HepG2 (cell line): Measurements from ENCODE around the gene NIP7. TPM values are rescaled to one million over a fixed set of nuclear protein-coding genes. Genes with fewer than 3 reads are reported as not detected.

ENCODE experiments used
- ELF3 ChIP-seq: IDR thresholded peaks from 2 replicates; pipeline ENCODE4 v1.6.1; 2016; ENCODE audit warnings: missing genetic modification reagents, missing compliant biosample characterization
- ETV6 ChIP-seq: sonication (generic); formaldehyde crosslinking; conservative IDR thresholded peaks from 2 replicates; pipeline ENCODE4 v1.4.0; 2020; ENCODE audit warnings: missing genetic modification reagents
- HHEX ChIP-seq: IDR thresholded peaks from 2 replicates; pipeline ENCODE4 v1.6.1; 2016; ENCODE audit warnings: control low read depth
- HMG20B ChIP-seq: conservative IDR thresholded peaks from 2 replicates; pipeline ENCODE4 v1.6.1; 2016; ENCODE audit warnings: missing genetic modification reagents, missing compliant biosample characterization
- IKZF4 ChIP-seq: sonication (generic); formaldehyde crosslinking; IDR thresholded peaks from 2 replicates; pipeline ENCODE4 v1.5.1; 2020; ENCODE audit warnings: borderline replicate concordance, mild to moderate bottlenecking, low read depth, missing genetic modification reagents; ENCODE audit errors: not compliant biosample characterization
- MAFF ChIP-seq: IDR thresholded peaks from 2 replicates; pipeline ENCODE4 v1.6.1; 2011; ENCODE audit warnings: low read depth, low read length, improper control_type of control experiment
- PPARG ChIP-seq: conservative IDR thresholded peaks from 2 replicates; pipeline ENCODE4 v1.6.1; 2016; ENCODE audit warnings: missing biosample characterization, missing genetic modification reagents
- SP5 ChIP-seq: IDR thresholded peaks from 2 replicates; pipeline ENCODE4 v1.6.1; 2016; ENCODE audit warnings: low read depth, borderline replicate concordance
- TBX2 ChIP-seq: sonication (generic); formaldehyde crosslinking; IDR thresholded peaks from 2 replicates; pipeline ENCODE4 v1.5.0; 2020; ENCODE audit warnings: missing genetic modification reagents, mild to moderate bottlenecking, borderline replicate concordance
- TEAD2 ChIP-seq: sonication (generic); formaldehyde crosslinking; IDR thresholded peaks from 2 replicates; pipeline ENCODE4 v1.9.0; 2021; ENCODE audit warnings: missing genetic modification reagents
- YEATS4 ChIP-seq: sonication (generic); formaldehyde crosslinking; IDR thresholded peaks from 2 replicates; pipeline ENCODE4 v1.4.0; 2020; ENCODE audit warnings: missing genetic modification reagents, borderline replicate concordance
- ZBTB3 ChIP-seq: sonication (generic); formaldehyde crosslinking; IDR thresholded peaks from 2 replicates; pipeline ENCODE4 v1.4.0; 2020; ENCODE audit warnings: low read depth, mild to moderate bottlenecking, moderate library complexity, missing genetic modification reagents, borderline replicate concordance
- ZNF496 ChIP-seq: sonication (generic); formaldehyde crosslinking; IDR thresholded peaks from 2 replicates; pipeline ENCODE4 v1.8.1; 2023; ENCODE audit warnings: mild to moderate bottlenecking, moderate library complexity, missing genetic modification reagents; ENCODE audit not compliant: insufficient replicate concordance
- polyA plus RNA-seq, 8 experiments: library from polyadenylated mRNA; depleted of rRNA in 3 of 8; stranded (reverse) in 7 of 8; unstranded in 1 of 8; fragments of >200 nt; fragmentation: Illumina TruSeq in 4 of 8; extraction: Trizol in 4 of 8; gene quantifications; 2 replicates each; pipeline versions ENCODE4 v1.2.1 to v1.2.3, GENCODE V29; 2011 to 2016; ENCODE audit warnings: low read depth in 4 of 8, missing spikeins in 1 of 8, mixed read lengths in 1 of 8; ENCODE audit not compliant: insufficient read depth in 1 of 8
- total RNA-seq, 5 experiments: library from RNA; depleted of rRNA; stranded (reverse); fragments of >200 nt; fragmentation: Illumina TruSeq; extraction: Trizol; gene quantifications; 2 replicates each; pipeline ENCODE4 v1.2.3, GENCODE V29; 2016; ENCODE audit warnings: low read depth in 1 of 5
- TF ChIP-seq, protein P1 (sequence below): sonication (generic); formaldehyde crosslinking; IDR thresholded peaks from 2 replicates; pipeline ENCODE4 v1.4.0; 2020; ENCODE audit warnings: missing genetic modification reagents
- TF ChIP-seq, protein P2 (sequence below): sonication (generic); formaldehyde crosslinking; IDR thresholded peaks from 2 replicates; pipeline ENCODE4 v1.8.0; 2022; ENCODE audit warnings: missing genetic modification reagents, mild to moderate bottlenecking, moderate library complexity, borderline replicate concordance
- TF ChIP-seq, protein P3 (sequence below): IDR thresholded peaks from 2 replicates; pipeline ENCODE4 v1.6.1; 2016; ENCODE audit warnings: missing biosample characterization, missing genetic modification reagents, low read depth
- TF ChIP-seq, protein P4 (sequence below): sonication (generic); formaldehyde crosslinking; IDR thresholded peaks from 2 replicates; pipeline ENCODE4 v1.4.0; 2020; ENCODE audit warnings: missing genetic modification reagents

The NIP7 gene
- total and polyA plus RNA-seq, 2 of the 13 experiments (the other 11 are each of a cell fraction or from before 2014, with no cell fraction given) = 15.3 to 114 TPM

DNA sequence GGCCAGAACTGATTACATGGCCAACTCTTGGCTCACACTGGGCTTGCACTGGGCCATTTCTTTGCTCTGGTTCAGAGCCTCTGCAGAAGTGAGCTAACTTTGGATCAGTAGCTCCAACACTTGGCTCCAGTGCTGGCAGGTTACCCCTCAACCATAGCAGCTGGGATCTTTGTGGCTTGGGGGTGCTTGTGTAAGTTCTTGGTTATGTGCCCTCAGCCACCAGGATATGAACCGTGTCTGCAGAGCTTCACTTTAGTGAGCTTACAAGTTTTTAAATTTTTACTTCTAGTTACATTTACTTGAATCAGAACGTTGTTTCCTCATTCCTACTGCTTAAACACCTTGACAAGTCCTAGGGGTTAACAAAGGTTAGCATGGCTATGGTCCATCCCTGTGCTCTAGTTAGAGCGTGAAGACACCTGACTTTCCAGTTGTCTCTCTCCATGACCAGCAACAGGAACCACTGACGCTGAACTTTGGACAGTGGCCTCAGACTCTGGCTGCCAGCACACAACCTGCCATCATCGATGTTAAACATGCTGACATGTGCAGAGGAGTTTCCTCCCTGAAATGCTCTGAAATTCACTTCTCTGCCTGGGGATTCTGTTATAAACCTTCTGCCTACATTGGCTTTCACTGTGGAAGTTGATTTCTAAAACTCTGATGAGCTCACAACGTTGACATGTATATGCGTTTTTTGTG, 13.2 kb upstream of the NIP7 start (continued):
- TF ChIP-seq HMG20B (CRISPR knock-in tag) (no peak), ZNF496 (CRISPR knock-in tag) (no peak), YEATS4 (peak; percentile 79; the same call in 1 of the 2 replicates), IKZF4 (CRISPR knock-in tag) (no peak), ZBTB3 (CRISPR knock-in tag) (0 out of 2 replicates have a peak, but pooled peaks have one; percentile 36), SP5 (CRISPR knock-in tag) (no peak; the same call in 1 of the 2 replicates), ELF3 (CRISPR knock-in tag) (peak; percentile 91), TBX2 (CRISPR knock-in tag) (peak; percentile 71), PPARG (CRISPR knock-in tag) (no peak), TEAD2 (CRISPR knock-in tag) (no peak), MAFF (peak; percentile 88), HHEX (no peak), ETV6 (CRISPR knock-in tag) (no peak)
- TF ChIP-seq, protein P1, sequence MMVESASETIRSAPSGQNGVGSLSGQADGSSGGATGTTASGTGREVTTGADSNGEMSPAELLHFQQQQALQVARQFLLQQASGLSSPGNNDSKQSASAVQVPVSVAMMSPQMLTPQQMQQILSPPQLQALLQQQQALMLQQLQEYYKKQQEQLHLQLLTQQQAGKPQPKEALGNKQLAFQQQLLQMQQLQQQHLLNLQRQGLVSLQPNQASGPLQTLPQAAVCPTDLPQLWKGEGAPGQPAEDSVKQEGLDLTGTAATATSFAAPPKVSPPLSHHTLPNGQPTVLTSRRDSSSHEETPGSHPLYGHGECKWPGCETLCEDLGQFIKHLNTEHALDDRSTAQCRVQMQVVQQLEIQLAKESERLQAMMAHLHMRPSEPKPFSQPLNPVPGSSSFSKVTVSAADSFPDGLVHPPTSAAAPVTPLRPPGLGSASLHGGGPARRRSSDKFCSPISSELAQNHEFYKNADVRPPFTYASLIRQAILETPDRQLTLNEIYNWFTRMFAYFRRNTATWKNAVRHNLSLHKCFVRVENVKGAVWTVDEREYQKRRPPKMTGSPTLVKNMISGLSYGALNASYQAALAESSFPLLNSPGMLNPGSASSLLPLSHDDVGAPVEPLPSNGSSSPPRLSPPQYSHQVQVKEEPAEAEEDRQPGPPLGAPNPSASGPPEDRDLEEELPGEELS = peak; percentile 50; the same call in 1 of the 2 replicates
- TF ChIP-seq, protein P2, sequence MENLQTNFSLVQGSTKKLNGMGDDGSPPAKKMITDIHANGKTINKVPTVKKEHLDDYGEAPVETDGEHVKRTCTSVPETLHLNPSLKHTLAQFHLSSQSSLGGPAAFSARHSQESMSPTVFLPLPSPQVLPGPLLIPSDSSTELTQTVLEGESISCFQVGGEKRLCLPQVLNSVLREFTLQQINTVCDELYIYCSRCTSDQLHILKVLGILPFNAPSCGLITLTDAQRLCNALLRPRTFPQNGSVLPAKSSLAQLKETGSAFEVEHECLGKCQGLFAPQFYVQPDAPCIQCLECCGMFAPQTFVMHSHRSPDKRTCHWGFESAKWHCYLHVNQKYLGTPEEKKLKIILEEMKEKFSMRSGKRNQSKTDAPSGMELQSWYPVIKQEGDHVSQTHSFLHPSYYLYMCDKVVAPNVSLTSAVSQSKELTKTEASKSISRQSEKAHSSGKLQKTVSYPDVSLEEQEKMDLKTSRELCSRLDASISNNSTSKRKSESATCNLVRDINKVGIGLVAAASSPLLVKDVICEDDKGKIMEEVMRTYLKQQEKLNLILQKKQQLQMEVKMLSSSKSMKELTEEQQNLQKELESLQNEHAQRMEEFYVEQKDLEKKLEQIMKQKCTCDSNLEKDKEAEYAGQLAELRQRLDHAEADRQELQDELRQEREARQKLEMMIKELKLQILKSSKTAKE (CRISPR knock-in tag) = 0 out of 2 replicates have a peak, but pooled peaks have one; percentile 35
- TF ChIP-seq, protein P3, sequence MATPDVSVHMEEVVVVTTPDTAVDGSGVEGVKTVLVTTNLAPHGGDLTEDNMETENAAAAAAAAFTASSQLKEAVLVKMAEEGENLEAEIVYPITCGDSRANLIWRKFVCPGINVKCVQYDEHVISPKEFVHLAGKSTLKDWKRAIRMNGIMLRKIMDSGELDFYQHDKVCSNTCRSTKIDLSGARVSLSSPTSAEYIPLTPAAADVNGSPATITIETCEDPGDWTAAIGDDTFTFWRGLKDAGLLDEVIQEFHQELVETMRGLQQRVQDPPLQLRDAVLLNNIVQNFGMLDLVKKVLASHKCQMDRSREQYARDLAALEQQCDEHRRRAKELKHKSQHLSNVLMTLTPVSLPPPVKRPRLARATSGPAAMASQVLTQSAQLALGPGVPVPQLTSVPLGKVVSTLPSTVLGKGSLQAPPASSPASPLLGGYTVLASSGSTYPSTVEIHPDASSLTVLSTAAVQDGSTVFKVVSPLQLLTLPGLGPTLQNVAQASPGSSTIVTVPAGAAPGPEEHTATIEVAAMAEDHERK (CRISPR knock-in tag) = no peak
- TF ChIP-seq, protein P4, sequence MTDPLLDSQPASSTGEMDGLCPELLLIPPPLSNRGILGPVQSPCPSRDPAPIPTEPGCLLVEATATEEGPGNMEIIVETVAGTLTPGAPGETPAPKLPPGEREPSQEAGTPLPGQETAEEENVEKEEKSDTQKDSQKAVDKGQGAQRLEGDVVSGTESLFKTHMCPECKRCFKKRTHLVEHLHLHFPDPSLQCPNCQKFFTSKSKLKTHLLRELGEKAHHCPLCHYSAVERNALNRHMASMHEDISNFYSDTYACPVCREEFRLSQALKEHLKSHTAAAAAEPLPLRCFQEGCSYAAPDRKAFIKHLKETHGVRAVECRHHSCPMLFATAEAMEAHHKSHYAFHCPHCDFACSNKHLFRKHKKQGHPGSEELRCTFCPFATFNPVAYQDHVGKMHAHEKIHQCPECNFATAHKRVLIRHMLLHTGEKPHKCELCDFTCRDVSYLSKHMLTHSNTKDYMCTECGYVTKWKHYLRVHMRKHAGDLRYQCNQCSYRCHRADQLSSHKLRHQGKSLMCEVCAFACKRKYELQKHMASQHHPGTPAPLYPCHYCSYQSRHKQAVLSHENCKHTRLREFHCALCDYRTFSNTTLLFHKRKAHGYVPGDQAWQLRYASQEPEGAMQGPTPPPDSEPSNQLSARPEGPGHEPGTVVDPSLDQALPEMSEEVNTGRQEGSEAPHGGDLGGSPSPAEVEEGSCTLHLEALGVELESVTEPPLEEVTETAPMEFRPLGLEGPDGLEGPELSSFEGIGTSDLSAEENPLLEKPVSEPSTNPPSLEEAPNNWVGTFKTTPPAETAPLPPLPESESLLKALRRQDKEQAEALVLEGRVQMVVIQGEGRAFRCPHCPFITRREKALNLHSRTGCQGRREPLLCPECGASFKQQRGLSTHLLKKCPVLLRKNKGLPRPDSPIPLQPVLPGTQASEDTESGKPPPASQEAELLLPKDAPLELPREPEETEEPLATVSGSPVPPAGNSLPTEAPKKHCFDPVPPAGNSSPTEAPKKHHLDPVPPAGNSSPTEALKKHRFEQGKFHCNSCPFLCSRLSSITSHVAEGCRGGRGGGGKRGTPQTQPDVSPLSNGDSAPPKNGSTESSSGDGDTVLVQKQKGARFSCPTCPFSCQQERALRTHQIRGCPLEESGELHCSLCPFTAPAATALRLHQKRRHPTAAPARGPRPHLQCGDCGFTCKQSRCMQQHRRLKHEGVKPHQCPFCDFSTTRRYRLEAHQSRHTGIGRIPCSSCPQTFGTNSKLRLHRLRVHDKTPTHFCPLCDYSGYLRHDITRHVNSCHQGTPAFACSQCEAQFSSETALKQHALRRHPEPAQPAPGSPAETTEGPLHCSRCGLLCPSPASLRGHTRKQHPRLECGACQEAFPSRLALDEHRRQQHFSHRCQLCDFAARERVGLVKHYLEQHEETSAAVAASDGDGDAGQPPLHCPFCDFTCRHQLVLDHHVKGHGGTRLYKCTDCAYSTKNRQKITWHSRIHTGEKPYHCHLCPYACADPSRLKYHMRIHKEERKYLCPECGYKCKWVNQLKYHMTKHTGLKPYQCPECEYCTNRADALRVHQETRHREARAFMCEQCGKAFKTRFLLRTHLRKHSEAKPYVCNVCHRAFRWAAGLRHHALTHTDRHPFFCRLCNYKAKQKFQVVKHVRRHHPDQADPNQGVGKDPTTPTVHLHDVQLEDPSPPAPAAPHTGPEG (CRISPR knock-in tag) = no peak
